Mesothelial cell of epicardium (in vitro differentiated cells): ENCODE measurements around the gene KRT12. TPM values are rescaled to one million over a fixed set of nuclear protein-coding genes. Genes with fewer than 3 reads are reported as not detected.

ENCODE experiments used
- DNase-seq, 2 experiments: peaks; one replicate each; pipeline ENCODE4 v3.0.0; 2021; ENCODE audit warnings: low spot score in 2 of 2; ENCODE audit not compliant: unreplicated experiment in 2 of 2
- H3K27ac Mint-ChIP-seq: 2 replicates; pipeline ENCODE4 v1.8.0; 2021; ENCODE audit warnings: mixed read lengths
- H3K27me3 Mint-ChIP-seq: 2 replicates; pipeline ENCODE4 v1.8.0; 2021; ENCODE audit warnings: low read depth, mixed read lengths
- H3K36me3 Mint-ChIP-seq: 2 replicates; pipeline ENCODE4 v1.8.0; 2021; ENCODE audit warnings: mixed read lengths
- H3K4me1 Mint-ChIP-seq: 2 replicates; pipeline ENCODE4 v1.8.0; 2021; ENCODE audit warnings: mixed read lengths
- H3K4me3 Mint-ChIP-seq: 2 replicates; pipeline ENCODE4 v1.8.0; 2021; ENCODE audit warnings: mild to moderate bottlenecking, moderate library complexity, mixed read lengths
- H3K9me3 Mint-ChIP-seq: 2 replicates; pipeline ENCODE4 v1.8.0; 2021; ENCODE audit warnings: mixed read lengths
- total RNA-seq: library from RNA; stranded (reverse); gene quantifications from 3 replicates; pipeline ENCODE4 v1.2.1, GENCODE V29; 2021
- TF ChIP-seq, protein P1 (sequence below): fragments of 200-600 bp; sonication (generic); IDR thresholded peaks from one replicate; pipeline ENCODE4 v1.5.0; 2021; ENCODE audit warnings: antibody characterized with exemption; ENCODE audit not compliant: unreplicated experiment

KRT12 gene
- total RNA-seq, 1 donor from 2014 or later: not detected

GRCh38 chr17:40905370-40905769 lies 38.3 kb upstream of the KRT12 start:
- no peak for DNase-seq
- Mint-ChIP-seq H3K36me3 (no peaks in the 10 kb centered on the region), H3K27ac (no peak overlapping the region), H3K27me3 (peaks cover 6% of the 10 kb centered on the region), H3K4me3 (no peak overlapping the region), H3K4me1 (peaks cover 21% of the 10 kb centered on the region), H3K9me3 (no peaks in the 10 kb centered on the region)
- TF ChIP-seq, protein P1, sequence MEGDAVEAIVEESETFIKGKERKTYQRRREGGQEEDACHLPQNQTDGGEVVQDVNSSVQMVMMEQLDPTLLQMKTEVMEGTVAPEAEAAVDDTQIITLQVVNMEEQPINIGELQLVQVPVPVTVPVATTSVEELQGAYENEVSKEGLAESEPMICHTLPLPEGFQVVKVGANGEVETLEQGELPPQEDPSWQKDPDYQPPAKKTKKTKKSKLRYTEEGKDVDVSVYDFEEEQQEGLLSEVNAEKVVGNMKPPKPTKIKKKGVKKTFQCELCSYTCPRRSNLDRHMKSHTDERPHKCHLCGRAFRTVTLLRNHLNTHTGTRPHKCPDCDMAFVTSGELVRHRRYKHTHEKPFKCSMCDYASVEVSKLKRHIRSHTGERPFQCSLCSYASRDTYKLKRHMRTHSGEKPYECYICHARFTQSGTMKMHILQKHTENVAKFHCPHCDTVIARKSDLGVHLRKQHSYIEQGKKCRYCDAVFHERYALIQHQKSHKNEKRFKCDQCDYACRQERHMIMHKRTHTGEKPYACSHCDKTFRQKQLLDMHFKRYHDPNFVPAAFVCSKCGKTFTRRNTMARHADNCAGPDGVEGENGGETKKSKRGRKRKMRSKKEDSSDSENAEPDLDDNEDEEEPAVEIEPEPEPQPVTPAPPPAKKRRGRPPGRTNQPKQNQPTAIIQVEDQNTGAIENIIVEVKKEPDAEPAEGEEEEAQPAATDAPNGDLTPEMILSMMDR: no peak

- Mint-ChIP-seq H3K4me3 (no peak overlapping the region), H3K9me3 (no peaks in the 10 kb centered on the region), H3K27me3 (peaks cover 6% of the 10 kb centered on the region), H3K4me1 (peaks cover 1% of the 10 kb centered on the region), H3K36me3 (no peaks in the 10 kb centered on the region), H3K27ac (no peak overlapping the region)
- TF ChIP-seq, protein P1: no peak
- no peak for DNase-seq
Observed at GRCh38 chr17:40903129-40903847, 36.3 kb upstream of the KRT12 start.

- Mint-ChIP-seq H3K9me3 (no peaks in the 10 kb centered on the region), H3K36me3 (no peaks in the 10 kb centered on the region), H3K4me1 (no peaks in the 10 kb centered on the region), H3K27ac (no peak overlapping the region), H3K4me3 (no peak overlapping the region), H3K27me3 (peaks cover 6% of the 10 kb centered on the region)
- TF ChIP-seq, protein P1: no peak
- DNase-seq: no peak
Observed at GRCh38 chr17:40902498-40902897, 35.5 kb upstream of the KRT12 start.

- Mint-ChIP-seq H3K4me3 (no peak overlapping the region), H3K27me3 (peaks cover 6% of the 10 kb centered on the region), H3K9me3 (no peaks in the 10 kb centered on the region), H3K27ac (no peak overlapping the region), H3K36me3 (no peaks in the 10 kb centered on the region), H3K4me1 (peaks cover 3% of the 10 kb centered on the region)
- TF ChIP-seq, protein P1: no peak
- DNase-seq: no peak
Observed at GRCh38 chr17:40901981-40902474, 35.0 kb upstream of the KRT12 start.

GRCh38 chr17:40900809-40901356 lies 33.9 kb upstream of the KRT12 start:
- Mint-ChIP-seq H3K27me3 (peaks cover 7% of the 10 kb centered on the region), H3K27ac (no peak overlapping the region), H3K4me1 (peaks cover 6% of the 10 kb centered on the region), H3K4me3 (no peak overlapping the region), H3K36me3 (no peaks in the 10 kb centered on the region), H3K9me3 (no peaks in the 10 kb centered on the region)
- TF ChIP-seq, protein P1: no peak
- no peak for DNase-seq
